ENCODE measurements around the gene TUFT1.

DNA sequence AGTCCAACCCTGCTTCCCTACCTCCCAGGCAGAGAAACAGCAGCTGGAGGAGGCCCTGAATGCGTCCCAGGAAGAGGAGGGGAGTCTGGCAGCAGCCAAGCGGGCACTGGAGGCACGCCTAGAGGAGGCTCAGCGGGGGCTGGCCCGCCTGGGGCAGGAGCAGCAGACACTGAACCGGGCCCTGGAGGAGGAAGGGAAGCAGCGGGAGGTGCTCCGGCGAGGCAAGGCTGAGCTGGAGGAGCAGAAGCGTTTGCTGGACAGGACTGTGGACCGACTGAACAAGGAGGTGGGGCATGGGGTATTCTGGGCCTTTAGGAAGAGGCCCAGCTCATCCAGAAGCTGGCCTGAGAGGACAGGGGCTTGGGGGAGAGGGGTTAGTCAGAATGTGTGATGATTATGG is 9.6 kb upstream of the TUFT1 start:
- TF ChIP-seq, protein P1, sequence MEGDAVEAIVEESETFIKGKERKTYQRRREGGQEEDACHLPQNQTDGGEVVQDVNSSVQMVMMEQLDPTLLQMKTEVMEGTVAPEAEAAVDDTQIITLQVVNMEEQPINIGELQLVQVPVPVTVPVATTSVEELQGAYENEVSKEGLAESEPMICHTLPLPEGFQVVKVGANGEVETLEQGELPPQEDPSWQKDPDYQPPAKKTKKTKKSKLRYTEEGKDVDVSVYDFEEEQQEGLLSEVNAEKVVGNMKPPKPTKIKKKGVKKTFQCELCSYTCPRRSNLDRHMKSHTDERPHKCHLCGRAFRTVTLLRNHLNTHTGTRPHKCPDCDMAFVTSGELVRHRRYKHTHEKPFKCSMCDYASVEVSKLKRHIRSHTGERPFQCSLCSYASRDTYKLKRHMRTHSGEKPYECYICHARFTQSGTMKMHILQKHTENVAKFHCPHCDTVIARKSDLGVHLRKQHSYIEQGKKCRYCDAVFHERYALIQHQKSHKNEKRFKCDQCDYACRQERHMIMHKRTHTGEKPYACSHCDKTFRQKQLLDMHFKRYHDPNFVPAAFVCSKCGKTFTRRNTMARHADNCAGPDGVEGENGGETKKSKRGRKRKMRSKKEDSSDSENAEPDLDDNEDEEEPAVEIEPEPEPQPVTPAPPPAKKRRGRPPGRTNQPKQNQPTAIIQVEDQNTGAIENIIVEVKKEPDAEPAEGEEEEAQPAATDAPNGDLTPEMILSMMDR (IDR thresholded peaks at IDR 0.05) = no peak
- no peak for TF ChIP-seq POLR2A (IDR thresholded peaks at IDR 0.05)

Data from heart left ventricle (tissue), 13 donors.